ENCODE measurements around the gene SLC25A53.

DNA sequence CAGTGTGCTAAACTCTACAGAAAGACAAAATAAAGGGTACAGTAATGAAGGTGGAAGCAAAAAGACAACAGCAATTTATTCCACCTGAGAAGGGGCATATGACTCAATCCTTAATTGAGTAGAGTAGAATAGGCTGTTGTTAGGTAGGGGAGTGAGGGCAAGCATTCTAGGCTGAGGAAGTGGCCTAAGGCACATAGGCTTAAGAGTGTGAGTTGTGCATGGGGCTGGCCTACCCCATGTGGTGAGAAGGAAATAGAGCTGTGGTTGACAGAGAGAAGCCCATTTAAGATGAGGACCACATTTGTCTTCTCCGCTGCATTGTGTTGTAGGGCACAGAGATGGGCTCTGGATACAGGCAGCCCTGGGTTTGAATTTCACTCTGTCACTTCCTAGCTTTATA is 47.9 kb downstream of the SLC25A53 start:
- TF ChIP-seq CHD2 (IDR thresholded peaks at IDR 0.05; ENCODE audit: low read length, partially characterized antibody) (no peak), RAD21 (conservative IDR thresholded peaks at IDR 0.05 in 1 of 2, IDR thresholded peaks at IDR 0.05 in 1 of 2) (no peak), ZSCAN20 (CRISPR knock-in tag; IDR thresholded peaks at IDR 0.05) (no peak), SMC3 (IDR thresholded peaks at IDR 0.05) (no peak), JUN (IDR thresholded peaks at IDR 0.05) (no peak), EP300 (IDR thresholded peaks at IDR 0.05) (no peak)
- TF ChIP-seq, protein P1, sequence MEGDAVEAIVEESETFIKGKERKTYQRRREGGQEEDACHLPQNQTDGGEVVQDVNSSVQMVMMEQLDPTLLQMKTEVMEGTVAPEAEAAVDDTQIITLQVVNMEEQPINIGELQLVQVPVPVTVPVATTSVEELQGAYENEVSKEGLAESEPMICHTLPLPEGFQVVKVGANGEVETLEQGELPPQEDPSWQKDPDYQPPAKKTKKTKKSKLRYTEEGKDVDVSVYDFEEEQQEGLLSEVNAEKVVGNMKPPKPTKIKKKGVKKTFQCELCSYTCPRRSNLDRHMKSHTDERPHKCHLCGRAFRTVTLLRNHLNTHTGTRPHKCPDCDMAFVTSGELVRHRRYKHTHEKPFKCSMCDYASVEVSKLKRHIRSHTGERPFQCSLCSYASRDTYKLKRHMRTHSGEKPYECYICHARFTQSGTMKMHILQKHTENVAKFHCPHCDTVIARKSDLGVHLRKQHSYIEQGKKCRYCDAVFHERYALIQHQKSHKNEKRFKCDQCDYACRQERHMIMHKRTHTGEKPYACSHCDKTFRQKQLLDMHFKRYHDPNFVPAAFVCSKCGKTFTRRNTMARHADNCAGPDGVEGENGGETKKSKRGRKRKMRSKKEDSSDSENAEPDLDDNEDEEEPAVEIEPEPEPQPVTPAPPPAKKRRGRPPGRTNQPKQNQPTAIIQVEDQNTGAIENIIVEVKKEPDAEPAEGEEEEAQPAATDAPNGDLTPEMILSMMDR (IDR thresholded peaks at IDR 0.05) = no peak
- TF ChIP-seq, protein P2, sequence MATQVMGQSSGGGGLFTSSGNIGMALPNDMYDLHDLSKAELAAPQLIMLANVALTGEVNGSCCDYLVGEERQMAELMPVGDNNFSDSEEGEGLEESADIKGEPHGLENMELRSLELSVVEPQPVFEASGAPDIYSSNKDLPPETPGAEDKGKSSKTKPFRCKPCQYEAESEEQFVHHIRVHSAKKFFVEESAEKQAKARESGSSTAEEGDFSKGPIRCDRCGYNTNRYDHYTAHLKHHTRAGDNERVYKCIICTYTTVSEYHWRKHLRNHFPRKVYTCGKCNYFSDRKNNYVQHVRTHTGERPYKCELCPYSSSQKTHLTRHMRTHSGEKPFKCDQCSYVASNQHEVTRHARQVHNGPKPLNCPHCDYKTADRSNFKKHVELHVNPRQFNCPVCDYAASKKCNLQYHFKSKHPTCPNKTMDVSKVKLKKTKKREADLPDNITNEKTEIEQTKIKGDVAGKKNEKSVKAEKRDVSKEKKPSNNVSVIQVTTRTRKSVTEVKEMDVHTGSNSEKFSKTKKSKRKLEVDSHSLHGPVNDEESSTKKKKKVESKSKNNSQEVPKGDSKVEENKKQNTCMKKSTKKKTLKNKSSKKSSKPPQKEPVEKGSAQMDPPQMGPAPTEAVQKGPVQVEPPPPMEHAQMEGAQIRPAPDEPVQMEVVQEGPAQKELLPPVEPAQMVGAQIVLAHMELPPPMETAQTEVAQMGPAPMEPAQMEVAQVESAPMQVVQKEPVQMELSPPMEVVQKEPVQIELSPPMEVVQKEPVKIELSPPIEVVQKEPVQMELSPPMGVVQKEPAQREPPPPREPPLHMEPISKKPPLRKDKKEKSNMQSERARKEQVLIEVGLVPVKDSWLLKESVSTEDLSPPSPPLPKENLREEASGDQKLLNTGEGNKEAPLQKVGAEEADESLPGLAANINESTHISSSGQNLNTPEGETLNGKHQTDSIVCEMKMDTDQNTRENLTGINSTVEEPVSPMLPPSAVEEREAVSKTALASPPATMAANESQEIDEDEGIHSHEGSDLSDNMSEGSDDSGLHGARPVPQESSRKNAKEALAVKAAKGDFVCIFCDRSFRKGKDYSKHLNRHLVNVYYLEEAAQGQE (IDR thresholded peaks at IDR 0.05) = no peak

All from A549 (cell line).